ENCODE data around the gene RNASE7.

RNASE7 gene

DNA sequence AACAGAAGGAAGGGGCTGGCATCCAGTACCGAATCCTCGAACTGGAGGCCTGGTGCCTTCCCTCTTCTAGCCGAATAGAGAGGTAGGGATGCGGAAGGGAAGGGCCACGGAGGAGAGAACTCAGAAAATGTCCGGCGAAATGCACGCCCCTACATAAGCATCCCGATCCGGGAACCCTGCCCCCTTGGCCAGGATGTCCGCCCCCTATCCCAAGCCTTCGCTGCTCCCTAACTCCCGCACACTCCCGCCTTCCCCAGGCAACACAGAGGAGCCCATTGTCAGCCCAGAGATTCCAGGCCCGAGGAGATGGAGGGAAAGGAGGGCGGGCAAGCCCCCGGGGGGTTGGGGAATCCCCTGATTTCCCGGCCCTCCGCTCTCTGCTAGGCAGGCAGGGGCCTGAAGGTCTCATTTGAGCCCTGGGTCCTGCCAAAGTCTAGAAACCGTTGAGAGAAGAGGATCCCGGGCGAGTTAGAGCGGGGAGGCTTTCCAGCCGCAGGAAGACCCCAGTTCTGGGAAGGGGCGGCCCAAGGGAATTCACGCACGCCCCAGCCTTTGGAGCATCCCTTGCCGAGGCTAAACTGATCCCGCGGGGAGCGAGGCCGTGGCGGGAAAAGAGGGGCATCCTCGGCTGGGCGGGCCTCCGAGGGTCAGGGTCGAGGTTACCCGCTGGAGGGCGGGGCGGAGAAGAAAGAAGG is 27.4 kb downstream of the RNASE7 start:
- peak; percentile 89 for DNase-seq

DNA sequence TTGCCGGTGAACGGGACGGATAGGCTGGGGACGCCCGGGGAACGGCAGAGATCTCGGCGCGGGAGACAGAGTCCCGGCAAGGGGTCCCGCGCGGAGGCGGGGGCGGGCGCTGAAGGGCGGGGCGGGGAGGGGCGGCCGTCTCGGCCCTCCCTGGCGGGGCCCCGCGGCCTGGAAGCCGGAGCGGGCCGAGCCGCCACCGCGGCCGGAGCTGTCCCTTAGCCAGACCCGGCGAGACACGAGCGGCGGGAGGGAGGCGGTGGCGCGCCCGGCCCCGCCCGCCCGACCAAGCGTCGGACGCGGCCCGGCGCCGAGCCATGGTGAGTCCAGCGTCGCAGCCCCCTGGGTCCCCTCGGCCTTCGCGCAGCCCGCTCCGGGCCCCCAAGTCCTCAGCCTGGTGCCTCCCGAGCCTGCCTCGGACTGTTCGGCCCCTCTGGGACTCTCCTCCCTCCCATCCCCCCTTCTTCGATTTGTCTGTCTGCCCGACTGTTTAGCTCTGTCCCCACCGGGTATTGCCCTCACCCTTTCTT is 28.0 kb downstream of the RNASE7 start, which contains the start of gene ARHGEF40:
TSS of gene ARHGEF40 (plus strand) at position 222 of the 527 bp plus-strand sequence. CDS start at position 315, 93 bp downstream.
- DNase-seq: peak; percentile 90

DNA sequence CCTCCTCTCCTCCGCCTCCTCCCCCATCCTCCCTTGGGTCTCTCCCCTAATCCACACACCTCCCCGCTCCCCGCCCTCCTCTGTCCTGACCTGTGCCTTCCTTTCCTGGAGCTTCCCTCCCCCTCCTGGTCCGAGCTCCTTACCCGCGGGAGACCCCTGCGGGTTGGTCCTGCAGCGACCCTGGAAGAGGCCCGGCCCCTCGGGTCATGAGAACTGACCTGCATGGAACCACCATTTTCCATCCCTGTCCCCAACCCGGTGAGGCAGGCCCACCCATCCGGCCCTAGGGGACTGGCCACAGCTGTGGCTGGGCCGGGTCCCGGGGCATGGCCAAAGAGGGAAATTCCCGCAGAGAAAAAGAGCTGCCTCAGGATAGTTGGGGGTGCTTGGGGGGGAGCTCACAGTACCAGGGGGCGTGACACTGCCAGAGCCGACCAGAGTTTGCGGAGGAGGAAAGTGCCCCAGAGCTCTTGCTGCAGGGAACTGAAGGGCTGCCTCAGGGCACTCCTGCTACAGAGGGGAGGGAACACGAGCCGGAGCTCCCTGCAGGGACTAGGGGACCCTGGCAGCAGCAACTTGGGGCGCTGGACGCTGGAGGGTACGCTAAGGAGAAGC is 28.6 kb downstream of the RNASE7 start:
- DNase-seq: peak; percentile 86

DNA sequence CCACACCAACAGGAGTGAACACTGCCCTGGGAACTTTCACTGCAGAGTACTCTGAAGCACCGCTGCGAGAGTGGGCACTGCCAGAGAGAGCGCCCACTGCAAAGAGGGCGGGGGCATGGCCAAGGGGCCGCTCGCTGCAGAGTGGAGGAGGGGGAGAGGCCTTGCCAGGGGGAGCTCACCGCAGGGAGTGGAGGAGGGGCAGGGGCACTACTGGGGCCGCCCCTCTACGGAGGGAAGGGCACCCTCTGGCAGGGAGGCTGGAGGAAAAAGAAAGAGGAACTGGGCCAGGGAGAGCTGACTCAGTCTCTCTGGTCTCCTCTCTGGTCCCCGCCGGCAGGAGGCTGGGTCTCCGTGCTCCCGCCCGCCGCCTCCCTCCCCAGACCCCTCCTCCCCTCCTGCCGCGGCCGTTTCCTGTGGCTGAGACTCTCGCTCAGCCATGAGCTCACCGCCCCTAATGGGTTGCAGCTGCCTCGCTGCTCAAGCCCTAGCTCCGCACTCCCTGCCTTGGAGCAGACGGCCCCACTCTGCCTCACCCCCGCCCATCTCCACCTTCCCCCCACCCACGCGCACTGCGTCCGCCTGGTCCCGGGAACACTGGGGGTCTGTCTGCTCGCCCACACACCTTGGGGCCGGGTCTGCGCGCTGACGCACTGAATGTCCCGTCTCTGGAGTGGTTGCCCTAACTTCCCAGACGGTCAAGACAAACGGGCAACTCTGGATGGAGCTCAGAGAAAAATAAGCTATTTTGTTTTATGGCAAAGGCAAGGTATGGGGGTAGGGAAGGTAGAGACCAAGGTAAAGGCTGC is 29.3 kb downstream of the RNASE7 start:
- DNase-seq: peak; percentile 96

DNA sequence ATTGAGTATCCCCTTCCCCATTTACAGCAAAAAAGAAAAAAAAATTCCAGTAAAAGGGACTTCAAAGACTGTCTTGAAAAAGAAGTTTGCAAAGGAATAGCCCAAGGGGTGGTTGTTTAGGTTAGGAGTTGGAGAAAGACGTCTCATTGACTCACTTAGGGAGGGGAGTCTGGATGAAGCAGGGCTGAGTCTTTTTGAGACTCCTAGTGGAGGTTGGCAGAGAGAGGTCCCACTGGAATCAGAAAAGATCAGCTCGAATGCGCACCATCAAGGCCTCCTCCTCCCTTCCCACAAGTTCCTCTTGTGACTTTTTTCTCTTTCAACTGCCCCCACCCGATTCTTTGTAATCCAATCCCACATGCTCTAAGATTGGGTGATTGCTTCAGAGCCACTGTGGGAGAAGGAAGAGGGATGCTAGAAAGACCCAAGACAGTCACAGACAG is 29.9 kb downstream of the RNASE7 start:
- peak; percentile 75 for DNase-seq

DNA sequence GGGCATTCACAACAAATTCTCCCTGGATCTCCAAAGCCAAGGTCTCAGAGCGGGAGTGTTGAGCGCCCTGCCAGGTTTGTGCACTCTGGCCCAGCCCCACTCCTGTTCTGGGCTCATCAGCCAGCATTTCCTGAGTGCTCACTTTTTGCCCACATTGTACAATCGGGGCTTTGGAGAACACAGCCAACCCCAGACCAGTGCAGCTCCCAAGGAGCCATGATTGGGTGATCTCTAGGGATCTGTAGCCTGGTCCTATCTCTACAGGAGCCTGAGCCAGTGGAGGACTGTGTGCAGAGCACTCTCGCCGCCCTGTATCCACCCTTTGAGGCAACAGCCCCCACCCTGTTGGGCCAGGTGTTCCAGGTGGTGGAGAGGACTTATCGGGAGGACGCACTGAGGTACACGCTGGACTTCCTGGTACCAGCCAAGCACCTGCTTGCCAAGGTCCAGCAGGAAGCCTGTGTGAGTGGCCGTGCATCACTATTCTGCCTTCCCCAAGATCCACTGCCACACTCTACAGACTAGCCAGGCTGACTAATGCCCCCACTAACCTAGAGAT is 30.7 kb downstream of the RNASE7 start:
- no peak for DNase-seq

DNA sequence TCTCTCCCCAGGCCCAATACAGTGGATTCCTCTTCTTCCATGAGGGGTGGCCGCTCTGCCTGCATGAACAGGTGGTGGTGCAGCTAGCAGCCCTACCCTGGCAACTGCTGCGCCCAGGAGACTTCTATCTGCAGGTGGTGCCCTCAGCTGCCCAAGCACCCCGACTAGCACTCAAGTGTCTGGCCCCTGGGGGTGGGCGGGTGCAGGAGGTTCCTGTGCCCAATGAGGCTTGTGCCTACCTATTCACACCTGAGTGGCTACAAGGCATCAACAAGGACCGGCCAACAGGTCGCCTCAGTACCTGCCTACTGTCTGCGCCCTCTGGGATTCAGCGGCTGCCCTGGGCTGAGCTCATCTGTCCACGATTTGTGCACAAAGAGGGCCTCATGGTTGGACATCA is 31.8 kb downstream of the RNASE7 start:
- no peak for DNase-seq

DNA sequence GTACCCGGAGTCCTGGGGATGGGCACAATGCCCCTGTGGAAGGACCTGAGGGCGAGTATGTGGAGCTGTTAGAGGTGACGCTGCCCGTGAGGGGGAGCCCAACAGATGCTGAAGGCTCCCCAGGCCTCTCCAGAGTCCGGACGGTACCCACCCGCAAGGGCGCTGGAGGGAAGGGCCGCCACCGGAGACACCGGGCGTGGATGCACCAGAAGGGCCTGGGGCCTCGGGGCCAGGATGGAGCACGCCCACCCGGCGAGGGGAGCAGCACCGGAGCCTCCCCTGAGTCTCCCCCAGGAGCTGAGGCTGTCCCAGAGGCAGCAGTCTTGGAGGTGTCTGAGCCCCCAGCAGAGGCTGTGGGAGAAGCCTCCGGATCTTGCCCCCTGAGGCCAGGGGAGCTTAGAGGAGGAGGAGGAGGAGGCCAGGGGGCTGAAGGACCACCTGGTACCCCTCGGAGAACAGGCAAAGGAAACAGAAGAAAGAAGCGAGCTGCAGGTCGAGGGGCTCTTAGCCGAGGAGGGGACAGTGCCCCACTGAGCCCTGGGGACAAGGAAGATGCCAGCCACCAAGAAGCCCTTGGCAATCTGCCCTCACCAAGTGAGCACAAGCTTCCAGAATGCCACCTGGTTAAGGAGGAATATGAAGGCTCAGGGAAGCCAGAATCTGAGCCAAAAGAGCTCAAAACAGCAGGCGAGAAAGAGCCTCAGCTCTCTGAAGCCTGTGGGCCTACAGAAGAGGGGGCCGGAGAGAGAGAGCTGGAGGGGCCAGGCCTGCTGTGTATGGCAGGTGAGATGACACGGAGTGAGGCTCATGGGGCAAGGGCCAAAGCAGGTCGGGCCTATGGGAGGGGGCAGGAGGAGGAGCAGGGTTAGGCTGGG is 32.5 kb downstream of the RNASE7 start:
- no peak for DNase-seq

DNA sequence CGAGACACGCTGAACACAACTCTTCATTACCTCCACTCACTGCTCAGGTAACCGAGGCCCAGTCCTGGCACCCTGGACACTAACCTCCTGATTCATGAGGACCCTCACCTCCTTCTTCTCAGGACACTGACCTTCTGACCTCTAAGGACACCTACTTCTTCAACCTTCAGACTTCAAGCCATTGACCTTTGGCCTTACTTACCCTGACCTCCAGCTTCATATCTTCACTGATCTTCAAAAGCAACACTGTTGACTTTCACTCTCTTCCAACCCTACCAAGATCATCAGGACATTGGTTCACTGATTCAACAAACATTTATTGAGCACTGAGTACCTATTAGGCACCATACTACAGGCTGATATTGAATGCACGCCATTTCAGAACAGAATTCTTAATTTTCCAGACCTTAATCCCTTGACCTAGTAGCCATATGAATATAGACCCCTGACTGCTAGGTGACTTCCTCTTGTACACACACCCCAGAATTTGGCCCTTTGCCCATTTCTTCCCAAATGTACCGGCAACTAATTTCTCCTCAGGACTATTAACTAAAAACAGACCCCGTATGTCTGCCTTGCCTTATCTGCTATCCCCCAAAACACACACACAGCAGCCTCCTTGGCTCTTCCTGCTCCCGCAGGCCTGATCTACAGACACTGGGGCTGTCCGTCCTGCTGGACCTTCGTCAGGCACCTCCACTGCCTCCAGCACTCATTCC is 33.7 kb downstream of the RNASE7 start:
- no peak for DNase-seq

DNA sequence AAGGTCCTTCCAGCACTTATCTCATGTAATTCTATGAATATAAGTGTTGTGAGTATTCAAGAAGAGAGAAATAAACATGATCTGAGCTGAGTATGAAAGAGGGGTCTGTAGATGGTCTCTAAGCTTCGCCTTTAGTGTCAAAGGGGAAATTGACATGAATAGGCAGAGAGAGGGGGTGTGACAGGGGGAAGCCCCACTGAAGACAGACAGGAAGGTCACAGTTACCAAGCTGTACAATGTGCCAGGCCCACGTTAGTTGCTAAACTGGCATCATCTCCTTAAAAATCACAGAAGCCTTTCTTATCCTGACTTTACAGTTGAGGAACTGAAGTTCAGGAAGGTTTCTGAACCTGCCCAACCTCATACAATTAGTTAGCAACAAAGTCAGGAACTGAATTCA is 35.5 kb downstream of the RNASE7 start:
- no peak for DNase-seq

DNA sequence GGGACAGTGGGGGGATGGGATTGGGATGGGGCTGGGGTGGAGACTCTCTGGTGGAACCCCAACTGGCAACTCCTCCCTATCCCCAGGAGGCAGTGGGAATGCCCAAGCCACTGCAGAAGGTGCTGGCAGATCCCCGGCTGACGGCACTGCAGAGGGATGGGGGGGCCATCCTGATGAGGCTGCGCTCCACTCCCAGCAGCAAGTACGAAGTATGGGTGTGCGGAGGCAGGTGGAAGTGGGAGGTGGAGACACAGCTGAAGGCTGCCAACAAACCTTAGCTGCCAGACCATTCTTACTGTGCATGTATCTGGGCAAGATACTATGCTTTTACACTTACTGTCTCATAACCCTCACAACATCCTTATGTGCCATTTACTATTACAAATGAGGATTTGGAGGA is 36.1 kb downstream of the RNASE7 start:
- DNase-seq: no peak

DNA sequence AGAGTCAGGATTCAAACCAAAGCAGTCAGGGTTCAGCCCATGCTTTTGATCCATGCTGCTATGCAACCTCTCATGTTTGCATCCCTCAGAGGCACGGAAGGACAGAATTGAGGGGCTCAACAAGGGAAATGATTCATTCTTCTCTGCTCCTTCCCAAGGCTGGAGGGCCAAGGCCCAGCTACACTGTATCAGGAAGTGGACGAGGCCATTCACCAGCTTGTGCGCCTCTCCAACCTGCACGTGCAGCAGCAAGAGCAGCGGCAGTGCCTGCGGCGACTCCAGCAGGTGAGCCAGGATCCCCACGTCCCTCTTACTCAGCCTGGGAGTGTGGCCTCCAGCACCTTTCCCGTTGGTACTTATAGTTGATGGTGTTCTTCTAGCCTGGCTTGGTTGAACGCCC is 36.6 kb downstream of the RNASE7 start:
- no peak for DNase-seq

DNA sequence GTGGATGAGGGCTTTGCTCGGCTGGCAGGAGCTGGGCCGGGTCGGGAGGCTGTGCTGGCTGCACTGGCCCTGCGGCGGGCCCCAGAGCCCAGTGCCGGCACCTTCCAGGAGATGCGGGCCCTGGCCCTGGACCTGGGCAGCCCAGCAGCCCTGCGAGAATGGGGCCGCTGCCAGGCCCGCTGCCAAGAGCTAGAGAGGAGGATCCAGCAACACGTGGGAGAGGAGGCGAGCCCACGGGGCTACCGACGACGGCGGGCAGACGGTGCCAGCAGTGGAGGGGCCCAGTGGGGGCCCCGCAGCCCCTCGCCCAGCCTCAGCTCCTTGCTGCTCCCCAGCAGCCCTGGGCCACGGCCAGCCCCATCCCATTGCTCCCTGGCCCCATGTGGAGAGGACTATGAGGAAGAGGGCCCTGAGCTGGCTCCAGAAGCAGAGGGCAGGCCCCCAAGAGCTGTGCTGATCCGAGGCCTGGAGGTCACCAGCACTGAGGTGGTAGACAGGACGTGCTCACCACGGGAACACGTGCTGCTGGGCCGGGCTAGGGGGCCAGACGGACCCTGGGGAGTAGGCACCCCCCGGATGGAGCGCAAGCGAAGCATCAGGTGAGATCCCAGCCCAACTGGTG is 39.5 kb downstream of the RNASE7 start:
- no peak for DNase-seq

DNA sequence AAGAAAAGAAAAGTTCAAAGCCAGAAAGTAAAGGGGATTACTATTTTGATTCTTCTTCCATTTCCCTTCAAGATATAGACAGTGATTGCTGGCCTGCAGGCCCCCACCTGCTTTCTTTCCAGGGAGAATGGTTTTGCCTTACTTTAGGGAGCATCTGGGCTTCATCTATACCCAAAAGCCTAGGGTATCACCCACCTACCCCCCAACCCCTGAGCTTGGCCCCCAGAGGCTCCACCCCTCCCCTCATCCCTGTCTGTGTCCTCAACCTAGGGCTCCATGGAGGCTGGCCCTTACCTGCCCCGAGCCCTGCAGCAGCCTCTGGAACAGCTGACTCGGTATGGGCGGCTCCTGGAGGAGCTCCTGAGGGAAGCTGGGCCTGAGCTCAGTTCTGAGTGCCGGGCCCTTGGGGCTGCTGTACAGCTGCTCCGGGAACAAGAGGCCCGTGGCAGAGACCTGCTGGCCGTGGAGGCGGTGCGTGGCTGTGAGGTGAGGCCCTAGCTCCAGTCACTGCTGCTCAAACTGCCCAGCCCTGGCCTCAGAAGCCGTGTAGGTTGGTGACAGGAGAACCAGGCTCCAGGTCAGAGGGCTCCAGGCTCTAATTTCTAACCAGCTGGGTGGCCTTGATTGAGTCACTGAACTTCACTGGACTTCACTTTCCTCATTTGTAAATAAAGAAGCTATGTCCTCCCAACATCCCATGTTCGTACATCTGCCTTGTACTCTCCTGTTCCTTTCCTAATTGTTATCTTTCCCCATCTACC is 41.6 kb downstream of the RNASE7 start:
- DNase-seq: no peak

DNA sequence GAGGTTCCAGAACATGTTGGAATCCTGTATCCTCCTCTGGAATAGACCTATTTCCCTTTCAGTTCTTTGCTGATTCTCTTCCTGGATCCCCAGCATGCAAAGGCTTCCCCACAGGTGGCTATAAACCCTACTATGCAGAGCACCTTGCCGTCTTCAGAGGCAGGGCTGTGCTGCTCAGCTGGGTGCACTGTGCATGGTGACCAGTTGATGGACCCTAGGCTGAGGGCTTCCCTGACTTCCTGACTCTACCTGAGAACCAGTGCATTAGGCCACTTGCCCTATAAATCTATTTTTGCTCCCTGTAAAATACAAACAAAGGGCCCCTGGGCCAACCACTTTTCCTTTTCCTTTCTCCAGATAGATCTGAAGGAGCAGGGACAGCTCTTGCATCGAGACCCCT is 42.2 kb downstream of the RNASE7 start:
- DNase-seq: no peak

DNA sequence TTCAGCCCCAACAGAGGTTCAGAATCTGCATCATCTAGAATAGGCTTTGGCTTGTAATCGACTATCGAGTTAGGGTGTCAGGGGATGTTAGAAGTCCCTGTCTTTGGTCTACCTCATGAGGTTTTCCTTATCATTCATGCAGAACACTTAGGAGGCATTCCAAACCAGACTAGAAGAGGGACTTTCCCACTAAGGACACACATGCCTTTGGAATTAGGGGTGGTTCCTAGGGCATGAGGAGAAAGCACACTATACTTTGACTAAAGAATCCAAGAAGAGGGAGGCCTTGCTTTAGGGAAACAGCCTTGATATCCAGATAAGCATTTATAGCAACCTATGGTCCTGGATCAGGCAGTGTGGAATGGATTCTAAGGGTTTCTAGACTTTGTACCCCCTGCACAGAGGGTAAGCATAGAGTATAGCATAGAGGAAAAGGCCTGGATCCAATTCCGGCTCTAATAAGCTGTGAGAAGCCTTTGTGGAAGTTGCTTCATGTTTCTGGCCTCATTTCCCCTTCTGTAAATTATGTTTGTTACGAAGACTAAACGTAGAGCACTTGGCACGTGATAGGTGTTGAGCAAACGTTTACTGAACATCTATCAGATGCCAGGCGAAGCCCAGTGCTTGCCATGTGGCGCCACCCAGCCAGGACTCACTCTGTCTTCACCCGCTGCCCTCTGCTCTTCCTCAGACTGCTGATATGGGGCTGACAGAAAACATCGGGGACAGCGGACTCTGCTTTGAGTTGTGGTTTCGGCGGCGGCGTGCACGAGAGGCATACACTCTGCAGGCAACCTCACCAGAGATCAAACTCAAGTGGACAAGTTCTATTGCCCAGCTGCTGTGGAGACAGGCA is 43.1 kb downstream of the RNASE7 start:
- DNase-seq: no peak

DNA sequence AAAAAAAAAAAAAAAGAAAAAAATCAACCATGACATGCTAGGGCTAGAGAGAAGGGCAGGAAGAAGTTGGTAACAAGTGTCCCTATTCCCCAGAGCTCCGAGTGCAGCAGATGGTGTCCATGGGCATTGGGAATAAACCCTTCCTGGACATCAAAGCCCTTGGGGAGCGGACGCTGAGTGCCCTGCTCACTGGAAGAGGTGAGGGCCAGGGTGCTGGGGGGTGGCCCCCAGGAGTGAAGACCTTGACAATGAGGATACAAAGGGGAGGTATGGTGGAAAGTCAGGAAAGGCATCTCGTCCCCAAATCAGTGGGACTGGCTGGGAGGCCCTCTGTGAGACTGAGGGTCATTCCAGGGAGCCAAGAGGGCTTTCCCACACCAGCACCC is 44.7 kb downstream of the RNASE7 start:
- no peak for DNase-seq

DNA sequence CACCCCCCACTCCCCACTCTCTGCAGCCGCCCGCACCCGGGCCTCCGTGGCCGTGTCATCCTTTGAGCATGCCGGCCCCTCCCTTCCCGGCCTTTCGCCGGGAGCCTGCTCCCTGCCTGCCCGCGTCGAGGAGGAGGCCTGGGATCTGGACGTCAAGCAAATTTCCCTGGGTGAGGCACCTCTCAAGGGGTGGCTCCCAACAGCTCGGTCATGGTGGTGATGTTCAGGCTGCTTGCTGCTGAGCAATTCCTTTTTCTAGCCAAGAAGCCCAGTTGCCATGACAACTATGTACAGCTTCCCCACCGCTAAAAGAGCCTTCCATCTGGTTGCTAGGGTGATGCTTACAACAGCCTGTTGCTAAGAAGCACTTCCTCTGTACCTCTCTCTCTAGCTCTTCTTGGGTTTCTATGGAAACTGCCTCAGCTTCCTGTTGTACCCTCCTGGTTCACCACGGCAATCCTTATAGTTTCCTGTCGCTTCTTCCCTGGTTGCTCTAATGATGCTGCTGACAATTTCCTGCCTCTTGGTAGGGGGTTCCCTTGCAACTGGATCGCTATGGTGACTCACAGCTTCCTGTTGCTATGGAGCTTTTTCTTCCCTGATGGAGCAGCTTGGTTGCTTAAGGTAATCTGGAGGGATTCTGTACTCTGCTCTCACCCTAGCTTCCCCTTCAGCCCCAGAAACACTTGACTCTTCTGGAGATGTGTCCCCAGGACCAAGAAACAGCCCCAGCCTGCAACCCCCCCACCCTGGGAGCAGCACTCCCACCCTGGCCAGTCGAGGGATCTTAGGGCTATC is 45.3 kb downstream of the RNASE7 start:
- peak; percentile 90 for DNase-seq

Measured in eye (tissue), 1 donor.